ENCODE data around the gene LMTK2. TPM values are rescaled to one million over a fixed set of nuclear protein-coding genes. Genes with fewer than 3 reads are reported as not detected.

The LMTK2 gene
- polyA plus RNA-seq (ENCODE audit: insufficient read length): 6.6 TPM

GRCh38 chr7:98106647-98107312, at the start of gene LMTK2:
Gene LMTK2 (plus strand): TSS chr7:98106862. CDS start chr7:98107178, 316 bp downstream.
- DNase-seq (ENCODE audit: low read depth): peak; percentile 50

DNA sequence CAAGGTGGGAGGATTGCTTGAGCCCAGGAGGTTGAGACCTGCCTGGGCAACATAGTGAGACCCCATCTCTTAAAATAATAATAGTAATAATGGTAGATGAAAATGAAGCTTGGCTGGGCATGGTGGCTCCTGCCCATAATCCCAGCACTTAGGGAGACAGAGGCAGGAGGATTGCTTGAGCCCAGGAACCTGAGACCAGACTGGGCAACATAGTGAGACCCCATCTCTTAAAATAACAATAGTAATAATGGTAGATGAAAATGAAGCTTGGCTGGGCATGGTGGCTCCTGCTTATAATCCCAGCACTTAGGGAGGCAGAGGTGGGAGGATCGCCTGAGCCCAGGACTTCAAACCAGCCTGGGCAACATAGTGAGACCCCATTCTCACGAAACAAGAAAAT, 49.5 kb upstream of the LMTK2 start:
- DNase-seq (ENCODE audit: low read depth): no peak

GRCh38 chr7:98058186-98058585, 48.5 kb upstream of the LMTK2 start:
- DNase-seq (ENCODE audit: low read depth): no peak

DNA sequence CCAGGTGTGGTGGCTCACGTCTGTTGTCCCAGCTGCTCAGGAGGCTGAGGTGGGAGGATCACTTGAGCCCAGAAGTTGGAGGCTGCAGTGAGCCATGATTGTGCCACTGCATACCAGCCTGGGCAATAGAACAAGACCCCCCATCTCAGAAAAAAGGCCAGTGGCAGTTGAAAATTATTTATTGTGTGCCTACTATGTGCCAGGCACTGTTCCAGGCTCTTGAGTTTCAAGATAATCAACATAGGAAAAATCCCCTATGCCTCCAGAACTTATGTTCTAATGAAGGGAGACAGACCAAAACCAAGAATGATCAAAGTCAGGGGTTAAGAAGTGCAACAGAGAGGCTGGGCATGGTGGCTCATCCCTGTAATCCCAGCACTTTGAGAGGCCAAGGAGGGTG, 42.4 kb upstream of the LMTK2 start:
- no peak for DNase-seq (ENCODE audit: low read depth)

GRCh38 chr7:98066208-98066607, 40.5 kb upstream of the LMTK2 start:
- DNase-seq (ENCODE audit: low read depth): no peak

- DNase-seq (ENCODE audit: low read depth): no peak
These were observed 39.6 kb upstream of the LMTK2 start for GRCh38 chr7:98066934-98067507.

GRCh38 chr7:98073047-98073446, 33.6 kb upstream of the LMTK2 start:
- DNase-seq (ENCODE audit: low read depth): no peak

DNA sequence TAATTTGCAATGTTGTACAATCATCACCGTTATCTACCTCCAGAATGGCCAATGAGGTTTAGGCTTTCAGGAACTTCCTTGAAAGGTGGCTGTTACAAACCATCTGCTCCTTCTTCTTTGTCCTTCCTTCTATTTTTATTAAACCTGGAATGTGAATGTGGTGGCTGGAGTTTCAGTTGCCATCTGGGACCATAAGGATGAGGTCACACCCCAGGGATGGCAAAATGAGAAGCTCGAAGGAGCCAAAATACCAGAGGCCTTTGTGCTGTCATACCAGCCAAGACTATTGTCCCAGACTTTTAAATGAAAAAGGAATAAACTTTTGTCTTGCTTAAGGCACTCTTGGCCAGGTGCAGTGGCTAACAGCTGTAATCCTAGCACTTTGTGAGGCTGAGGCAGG, 30.9 kb upstream of the LMTK2 start:
- DNase-seq (ENCODE audit: low read depth): no peak

DNA sequence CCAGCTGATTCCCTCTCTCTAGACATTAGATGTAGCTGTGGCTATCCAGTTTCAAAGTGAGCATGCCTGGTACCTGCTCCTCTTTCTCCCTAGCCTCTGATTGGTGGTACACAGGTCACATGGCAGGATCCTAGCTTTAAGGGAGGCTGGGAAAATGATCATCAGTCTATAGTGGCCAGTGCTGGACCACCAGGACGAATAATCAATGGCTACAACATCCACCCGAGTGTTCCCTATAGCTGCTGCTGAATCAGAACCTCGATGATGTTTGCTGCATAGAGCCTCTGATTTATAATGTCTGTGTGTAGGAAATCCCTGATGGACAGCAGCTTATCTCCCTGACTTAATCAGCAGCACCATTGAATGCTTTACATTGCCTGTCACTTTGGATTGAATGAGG, 28.9 kb upstream of the LMTK2 start:
- no peak for DNase-seq (ENCODE audit: low read depth)

DNA sequence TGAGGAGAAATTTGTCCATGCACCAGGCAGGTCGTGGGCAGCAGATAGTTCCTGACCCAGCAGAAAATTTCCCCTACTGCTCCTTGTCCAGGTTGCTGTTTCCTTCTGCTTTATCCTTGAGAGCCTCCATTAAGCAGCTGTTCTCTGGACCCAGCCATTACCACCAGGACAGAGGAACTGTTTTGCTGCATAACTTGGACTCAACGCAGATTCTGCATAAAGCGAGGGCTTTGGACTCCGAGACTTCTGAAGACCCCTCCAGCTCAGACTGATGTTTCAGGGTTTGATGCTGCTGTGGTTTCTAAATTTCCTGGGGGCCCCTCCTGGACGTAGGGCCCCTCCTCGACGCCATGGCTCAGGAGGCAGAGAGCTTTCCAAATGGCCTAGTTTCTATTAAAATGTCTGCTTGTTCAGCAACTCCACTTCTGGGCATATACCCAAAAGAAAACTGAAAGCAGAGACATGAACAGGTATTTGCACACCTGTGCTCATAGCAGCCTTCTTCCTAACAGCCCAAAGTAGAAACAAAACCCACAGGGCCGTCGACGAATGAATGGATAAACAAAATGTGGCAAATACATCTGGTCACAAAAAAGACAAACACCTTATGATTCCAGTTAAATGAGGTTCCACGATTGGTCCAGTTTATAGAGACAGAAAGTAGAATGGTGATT, 28.3 kb upstream of the LMTK2 start:
- no peak for DNase-seq (ENCODE audit: low read depth)

DNA sequence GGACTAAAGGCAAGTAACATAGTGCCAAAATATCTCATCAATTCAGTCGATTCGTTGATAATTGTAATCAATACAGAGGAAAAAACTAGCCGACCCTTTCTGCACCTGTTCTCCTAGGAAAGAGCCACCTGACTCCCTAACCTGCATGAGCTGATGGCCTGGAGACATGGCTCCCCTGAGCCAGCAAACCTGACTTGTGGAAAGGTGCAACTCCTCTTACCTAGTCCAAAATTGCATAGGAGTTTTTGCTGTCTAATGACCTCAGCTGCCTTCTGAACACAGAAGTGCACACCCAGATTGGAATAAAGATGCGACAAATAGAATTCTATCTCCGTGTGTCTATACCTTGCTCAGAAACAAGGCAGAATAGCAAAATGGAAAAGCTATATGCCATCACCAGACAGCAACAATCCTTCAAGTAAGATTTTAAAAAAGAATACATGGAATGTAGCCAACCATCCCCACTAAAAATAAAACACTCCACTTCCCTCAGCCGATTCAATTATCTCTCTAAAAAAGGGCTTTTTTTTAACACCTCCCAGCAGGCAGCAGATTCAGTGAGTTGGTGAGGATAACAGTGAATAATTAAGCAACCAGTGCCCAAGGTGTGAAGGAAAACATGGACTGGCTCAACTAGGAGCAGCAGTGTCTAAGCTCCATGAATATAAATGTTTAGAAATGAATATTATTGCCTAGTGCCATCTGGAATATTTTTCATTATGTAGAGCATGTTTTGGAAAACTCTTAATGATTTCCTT, 26.6 kb upstream of the LMTK2 start:
- DNase-seq (ENCODE audit: low read depth): no peak

- no peak for DNase-seq (ENCODE audit: low read depth)
These were observed 25.3 kb upstream of the LMTK2 start for GRCh38 chr7:98081319-98081718.

- no peak for DNase-seq (ENCODE audit: low read depth)
These were observed 22.0 kb upstream of the LMTK2 start for GRCh38 chr7:98084631-98085030.

GRCh38 chr7:98085674-98086073, 21.0 kb upstream of the LMTK2 start:
- DNase-seq (ENCODE audit: low read depth): no peak

DNA sequence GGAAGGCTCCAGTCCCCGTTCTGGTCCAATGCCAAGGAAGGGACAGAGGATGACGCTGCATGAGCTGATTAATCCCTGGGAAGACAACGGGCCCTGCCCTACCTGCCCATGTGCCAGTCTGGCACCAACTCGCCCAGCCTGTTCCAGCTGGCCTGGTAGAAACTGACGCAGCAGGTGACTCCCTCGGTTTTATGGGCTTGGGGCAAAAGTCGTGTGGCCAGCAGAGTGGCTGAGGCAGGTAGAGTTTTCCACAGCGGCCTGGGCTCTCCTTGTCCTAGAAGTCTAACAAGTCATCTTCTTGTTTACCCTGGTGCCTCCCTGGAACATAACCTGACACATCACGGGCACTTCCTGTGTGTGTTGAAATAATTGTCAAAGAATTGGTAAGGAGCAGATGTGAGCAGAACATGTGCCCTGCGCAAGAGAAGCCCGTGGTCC, 20.4 kb upstream of the LMTK2 start:
- DNase-seq (ENCODE audit: low read depth): no peak

DNA sequence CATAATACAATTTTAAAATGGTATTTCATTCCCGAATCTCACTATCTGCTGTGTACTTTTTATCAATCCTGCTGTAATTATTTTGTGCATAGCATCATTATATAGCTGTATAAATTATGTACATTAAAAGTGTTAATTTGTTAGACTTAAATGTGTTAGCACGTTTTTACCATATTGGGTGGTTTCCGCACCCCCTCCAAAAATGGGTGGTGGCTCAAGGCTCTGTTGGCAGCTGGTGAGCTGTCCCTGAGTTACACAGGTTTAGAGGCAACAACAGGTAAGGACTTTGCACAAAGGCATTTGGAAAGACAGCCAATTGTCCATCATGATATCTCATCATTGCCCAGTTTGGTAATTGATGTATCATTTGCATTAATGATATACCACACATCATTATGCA, 18.6 kb upstream of the LMTK2 start:
- DNase-seq (ENCODE audit: low read depth): no peak

DNA sequence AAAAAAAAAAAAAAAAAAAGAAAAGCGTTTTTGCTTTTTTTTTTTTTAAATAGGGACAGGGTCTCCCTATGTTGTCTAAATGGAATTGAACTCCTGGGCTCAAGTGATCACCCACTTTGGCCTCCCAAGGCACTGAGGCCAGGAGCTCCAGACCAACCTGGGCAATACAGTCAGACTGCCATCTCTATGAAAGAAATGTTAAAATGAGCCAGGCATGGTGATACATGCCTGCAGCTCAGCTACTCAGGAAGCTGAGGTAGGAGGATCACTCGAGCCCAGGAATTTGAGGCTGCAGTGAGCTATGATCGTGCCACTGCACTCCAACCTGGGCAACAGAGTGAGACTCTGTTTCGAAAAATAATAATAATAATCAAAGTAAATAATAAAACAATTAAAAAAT, 16.5 kb upstream of the LMTK2 start:
- no peak for DNase-seq (ENCODE audit: low read depth)

GRCh38 chr7:98091061-98091460, 15.6 kb upstream of the LMTK2 start:
- no peak for DNase-seq (ENCODE audit: low read depth)

- no peak for DNase-seq (ENCODE audit: low read depth)
These were observed 15.1 kb upstream of the LMTK2 start for GRCh38 chr7:98091523-98091922.

- DNase-seq (ENCODE audit: low read depth): no peak
These were observed 9.5 kb upstream of the LMTK2 start for GRCh38 chr7:98097042-98097645.

- no peak for DNase-seq (ENCODE audit: low read depth)
These were observed 6.6 kb upstream of the LMTK2 start for GRCh38 chr7:98100088-98100487.

DNA sequence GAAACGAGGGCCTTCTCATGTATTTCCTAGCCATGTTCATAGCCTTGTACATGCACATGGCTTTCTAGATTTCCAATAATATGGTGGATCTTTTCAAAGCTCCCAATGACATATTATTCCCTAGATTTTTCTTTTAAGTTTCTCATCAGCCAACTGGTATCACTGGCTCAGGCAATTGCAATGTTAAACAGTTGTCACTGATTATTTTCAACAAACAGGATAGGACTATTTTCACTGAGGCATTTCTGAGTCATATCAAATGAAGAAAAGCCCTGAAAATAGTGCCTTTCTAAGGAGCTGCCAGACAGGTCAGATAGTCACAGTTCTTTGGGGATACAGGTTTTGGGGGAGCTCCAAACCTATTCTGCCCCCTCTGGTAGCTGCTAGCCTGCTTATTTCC, 4.5 kb upstream of the LMTK2 start:
- no peak for DNase-seq (ENCODE audit: low read depth)
